HG02588 (cell line): ENCODE results near the gene PCDHB1.

Experiments used
- ATAC-seq: cut with Tn5 transposase; IDR thresholded peaks from one replicate; pipeline ENCODE4 v1.9.1; 2021; ENCODE audit warnings: mild to moderate bottlenecking, moderate library complexity; ENCODE audit not compliant: unreplicated experiment

Gene PCDHB1

GRCh38 chr5:141050622-141051520 is at the start of gene PCDHB1:
PCDHB1 (plus strand) TSS chr5:141051374; CDS start chr5:141051471, 97 bp downstream.
- no peak for ATAC-seq

- no peak for ATAC-seq
These were observed 49.7 kb upstream of the PCDHB1 start for GRCh38 chr5:141001446-141001843.

GRCh38 chr5:141001844-141002604 is 49.1 kb upstream of the PCDHB1 start:
- no peak for ATAC-seq

- no peak for ATAC-seq
These were observed 48.6 kb upstream of the PCDHB1 start for GRCh38 chr5:141002605-141002965.

- no peak for ATAC-seq
These were observed 48.1 kb upstream of the PCDHB1 start for GRCh38 chr5:141003031-141003430.

- ATAC-seq: no peak
These were observed 47.2 kb upstream of the PCDHB1 start for GRCh38 chr5:141003791-141004611.

- no peak for ATAC-seq
These were observed 43.4 kb upstream of the PCDHB1 start for GRCh38 chr5:141007791-141008190.

- ATAC-seq: no peak
These were observed 41.0 kb upstream of the PCDHB1 start for GRCh38 chr5:141010047-141010793.

- no peak for ATAC-seq
These were observed 33.2 kb upstream of the PCDHB1 start for GRCh38 chr5:141017943-141018342.

GRCh38 chr5:141022384-141022783 is 28.8 kb upstream of the PCDHB1 start:
- no peak for ATAC-seq

- no peak for ATAC-seq
These were observed 20.2 kb upstream of the PCDHB1 start for GRCh38 chr5:141031006-141031405.

GRCh38 chr5:141032626-141033025 is 18.5 kb upstream of the PCDHB1 start:
- ATAC-seq: no peak

GRCh38 chr5:141039061-141039460 is 12.1 kb upstream of the PCDHB1 start:
- no peak for ATAC-seq

- no peak for ATAC-seq
These were observed 11.7 kb upstream of the PCDHB1 start for GRCh38 chr5:141039517-141039916.

- ATAC-seq: no peak
These were observed 10.9 kb upstream of the PCDHB1 start for GRCh38 chr5:141040093-141040770.

GRCh38 chr5:141040771-141041426 is 10.3 kb upstream of the PCDHB1 start:
- ATAC-seq: no peak

GRCh38 chr5:141041427-141041785 is 9.8 kb upstream of the PCDHB1 start:
- ATAC-seq: no peak

GRCh38 chr5:141042555-141042954 is 8.6 kb upstream of the PCDHB1 start:
- no peak for ATAC-seq

- no peak for ATAC-seq
These were observed 320 bp downstream of the PCDHB1 start for GRCh38 chr5:141051521-141051866.

GRCh38 chr5:141077826-141078225 is 26.7 kb downstream of the PCDHB1 start:
- no peak for ATAC-seq
